ENCODE measurements around the gene SH3TC1. TPM values are rescaled to one million over a fixed set of nuclear protein-coding genes. Genes with fewer than 3 reads are reported as not detected.

SH3TC1 gene
- total and polyA plus RNA-seq, 4 donors = 5.5 to 8.6 (median 8.3) TPM

- no peak overlapping the region for H3K4me3 ChIP-seq (ENCODE audit: low read depth, low read length)
- no peaks in the 10 kb centered on the region for H3K9me3 ChIP-seq (ENCODE audit: control insufficient read depth, insufficient read depth, low read length)
- 83% methylated on average over 12 of the region's 22 CpGs for WGBS (ENCODE audit: insufficient coverage)
- no peak for DNase-seq (ENCODE audit: low read depth in 4 of 6, low spot score in 6 of 6)
- peaks cover 4% of the 10 kb centered on the region for H3K36me3 ChIP-seq (ENCODE audit: control insufficient read depth, insufficient read depth, low read length)
- H3K27ac ChIP-seq (ENCODE audit: low read depth, low read length) = no peak overlapping the region
- H3K27me3 ChIP-seq (ENCODE audit: control insufficient read depth, insufficient read depth, low read length) = peaks cover 4% of the 10 kb centered on the region
- peaks cover 4% of the 10 kb centered on the region for H3K4me1 ChIP-seq (ENCODE audit: control insufficient read depth, insufficient read depth, low read length)
Measured at GRCh38 chr4:8211737-8212581, 12.9 kb downstream of the SH3TC1 start.

- WGBS (ENCODE audit: insufficient coverage) = 73% methylated on average over 12 of the region's 12 CpGs
- Histone ChIP-seq H3K4me1 (ENCODE audit: control insufficient read depth, insufficient read depth, low read length) (peaks cover 4% of the 10 kb centered on the region), H3K27ac (ENCODE audit: low read depth, low read length) (no peak overlapping the region), H3K4me3 (ENCODE audit: low read depth, low read length) (no peak overlapping the region), H3K36me3 (ENCODE audit: control insufficient read depth, insufficient read depth, low read length) (peaks cover 4% of the 10 kb centered on the region), H3K27me3 (ENCODE audit: control insufficient read depth, insufficient read depth, low read length) (peaks cover 4% of the 10 kb centered on the region), H3K9me3 (ENCODE audit: control insufficient read depth, insufficient read depth, low read length) (no peaks in the 10 kb centered on the region)
- DNase-seq (ENCODE audit: low read depth in 4 of 6, low spot score in 6 of 6) = no peak
Measured at GRCh38 chr4:8212622-8213021, 13.5 kb downstream of the SH3TC1 start.

GRCh38 chr4:8213121-8213520, 14.0 kb downstream of the SH3TC1 start:
- Histone ChIP-seq H3K9me3 (ENCODE audit: control insufficient read depth, insufficient read depth, low read length) (no peaks in the 10 kb centered on the region), H3K4me1 (ENCODE audit: control insufficient read depth, insufficient read depth, low read length) (peaks cover 4% of the 10 kb centered on the region), H3K4me3 (ENCODE audit: low read depth, low read length) (no peak overlapping the region), H3K27ac (ENCODE audit: low read depth, low read length) (no peak overlapping the region), H3K36me3 (ENCODE audit: control insufficient read depth, insufficient read depth, low read length) (peaks cover 4% of the 10 kb centered on the region), H3K27me3 (ENCODE audit: control insufficient read depth, insufficient read depth, low read length) (peaks cover 4% of the 10 kb centered on the region)
- WGBS (ENCODE audit: insufficient coverage) = 79% methylated on average over 7 of the region's 7 CpGs
- no peak for DNase-seq (ENCODE audit: low read depth in 4 of 6, low spot score in 6 of 6)

GRCh38 chr4:8214136-8214535, 15.0 kb downstream of the SH3TC1 start:
- H3K27me3 ChIP-seq (ENCODE audit: control insufficient read depth, insufficient read depth, low read length) = peaks cover 4% of the 10 kb centered on the region
- 80% methylated on average over 13 of the region's 13 CpGs for WGBS (ENCODE audit: insufficient coverage)

GRCh38 chr4:8215001-8215427, 15.9 kb downstream of the SH3TC1 start:
- no peak overlapping the region for H3K4me3 ChIP-seq (ENCODE audit: low read depth, low read length)
- peaks cover 12% of the 10 kb centered on the region for H3K4me1 ChIP-seq (ENCODE audit: control insufficient read depth, insufficient read depth, low read length)
- DNase-seq (ENCODE audit: low read depth in 4 of 6, low spot score in 6 of 6) = peak in 2 of 6 donors; percentile 11 to 41
- H3K27me3 ChIP-seq (ENCODE audit: control insufficient read depth, insufficient read depth, low read length) = peaks cover 4% of the 10 kb centered on the region
- WGBS (ENCODE audit: insufficient coverage) = 52% methylated on average over 12 of the region's 12 CpGs
- H3K27ac ChIP-seq (ENCODE audit: low read depth, low read length) = no peak overlapping the region
- no peaks in the 10 kb centered on the region for H3K9me3 ChIP-seq (ENCODE audit: control insufficient read depth, insufficient read depth, low read length)
- peaks cover 9% of the 10 kb centered on the region for H3K36me3 ChIP-seq (ENCODE audit: control insufficient read depth, insufficient read depth, low read length)

More at GRCh38 chr4:8214136-8214535, 15.0 kb downstream of the SH3TC1 start:
- Histone ChIP-seq H3K4me1 (ENCODE audit: control insufficient read depth, insufficient read depth, low read length) (peaks cover 12% of the 10 kb centered on the region), H3K9me3 (ENCODE audit: control insufficient read depth, insufficient read depth, low read length) (no peaks in the 10 kb centered on the region), H3K36me3 (ENCODE audit: control insufficient read depth, insufficient read depth, low read length) (peaks cover 4% of the 10 kb centered on the region), H3K4me3 (ENCODE audit: low read depth, low read length) (no peak overlapping the region), H3K27ac (ENCODE audit: low read depth, low read length) (no peak overlapping the region)
- no peak for DNase-seq (ENCODE audit: low read depth in 4 of 6, low spot score in 6 of 6)

DNA sequence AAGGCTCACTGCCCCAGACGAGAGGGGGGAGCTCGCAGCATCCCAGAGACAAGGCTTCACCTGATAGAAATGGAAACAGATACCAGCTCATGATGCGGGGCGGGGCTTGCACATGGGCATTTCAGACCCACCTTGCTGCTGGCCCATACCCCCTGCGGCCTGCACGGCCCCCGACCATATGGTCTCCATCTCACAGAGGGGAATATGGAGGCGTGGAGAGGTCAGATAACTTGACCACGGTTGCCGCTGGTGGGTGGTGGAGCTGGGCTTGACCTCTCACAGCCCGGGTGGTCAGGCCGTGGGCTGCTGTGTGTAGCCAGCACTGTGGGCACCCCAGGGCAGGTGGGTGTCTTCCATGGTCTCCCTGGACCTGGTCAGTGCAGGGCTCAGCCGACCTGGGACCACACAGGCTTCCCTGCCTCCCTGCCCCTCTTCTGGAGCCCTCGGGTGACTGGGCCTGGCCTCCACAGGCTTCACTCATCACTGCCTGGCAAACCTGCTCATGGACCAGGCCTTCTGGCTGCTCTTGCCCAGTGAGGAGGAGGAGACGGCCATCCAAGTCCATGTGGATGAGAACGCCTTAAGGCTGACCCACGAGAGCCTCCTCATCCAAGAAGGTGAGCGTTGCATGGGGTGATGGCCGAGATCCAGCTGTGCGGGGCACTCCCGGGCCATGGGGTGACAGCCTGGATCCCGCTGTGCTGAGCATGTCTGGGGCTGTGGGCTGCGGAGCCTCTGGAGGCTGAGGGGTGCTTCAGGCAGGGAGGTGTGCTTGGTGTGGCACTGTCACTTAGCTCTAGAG, 16.8 kb downstream of the SH3TC1 start:
- Histone ChIP-seq H3K4me1 (ENCODE audit: control insufficient read depth, insufficient read depth, low read length) (peaks cover 12% of the 10 kb centered on the region), H3K36me3 (ENCODE audit: control insufficient read depth, insufficient read depth, low read length) (peaks cover 11% of the 10 kb centered on the region), H3K27me3 (ENCODE audit: control insufficient read depth, insufficient read depth, low read length) (peaks cover 4% of the 10 kb centered on the region), H3K9me3 (ENCODE audit: control insufficient read depth, insufficient read depth, low read length) (no peaks in the 10 kb centered on the region), H3K4me3 (ENCODE audit: low read depth, low read length) (no peak overlapping the region), H3K27ac (ENCODE audit: low read depth, low read length) (no peak overlapping the region)
- DNase-seq (ENCODE audit: low read depth in 4 of 6, low spot score in 6 of 6) = no peak
- WGBS (ENCODE audit: insufficient coverage) = 93% methylated on average over 19 of the region's 23 CpGs

- peaks cover 1% of the 10 kb centered on the region for H3K27me3 ChIP-seq (ENCODE audit: control insufficient read depth, insufficient read depth, low read length)
- H3K4me1 ChIP-seq (ENCODE audit: control insufficient read depth, insufficient read depth, low read length) = peaks cover 12% of the 10 kb centered on the region
- no peaks in the 10 kb centered on the region for H3K9me3 ChIP-seq (ENCODE audit: control insufficient read depth, insufficient read depth, low read length)
- no peak for DNase-seq (ENCODE audit: low read depth in 4 of 6, low spot score in 6 of 6)
- no peak overlapping the region for H3K4me3 ChIP-seq (ENCODE audit: low read depth, low read length)
- H3K27ac ChIP-seq (ENCODE audit: low read depth, low read length) = no peak overlapping the region
- peaks cover 11% of the 10 kb centered on the region for H3K36me3 ChIP-seq (ENCODE audit: control insufficient read depth, insufficient read depth, low read length)
- whole genome bisulfite sequencing (ENCODE audit: insufficient coverage) = 75% methylated on average over 28 of the region's 28 CpGs
Measured at GRCh38 chr4:8216443-8217245, 17.6 kb downstream of the SH3TC1 start.

- H3K4me3 ChIP-seq (ENCODE audit: low read depth, low read length) = no peak overlapping the region
- H3K27ac ChIP-seq (ENCODE audit: low read depth, low read length) = no peak overlapping the region
- H3K9me3 ChIP-seq (ENCODE audit: control insufficient read depth, insufficient read depth, low read length) = peaks cover 2% of the 10 kb centered on the region
- 72% methylated on average over 6 of the region's 6 CpGs for WGBS (ENCODE audit: insufficient coverage)
- H3K27me3 ChIP-seq (ENCODE audit: control insufficient read depth, insufficient read depth, low read length) = no peaks in the 10 kb centered on the region
- H3K4me1 ChIP-seq (ENCODE audit: control insufficient read depth, insufficient read depth, low read length) = peaks cover 12% of the 10 kb centered on the region
- DNase-seq (ENCODE audit: low read depth in 4 of 6, low spot score in 6 of 6) = no peak
- peaks cover 11% of the 10 kb centered on the region for H3K36me3 ChIP-seq (ENCODE audit: control insufficient read depth, insufficient read depth, low read length)
Measured at GRCh38 chr4:8217246-8217511, 18.1 kb downstream of the SH3TC1 start.

DNA sequence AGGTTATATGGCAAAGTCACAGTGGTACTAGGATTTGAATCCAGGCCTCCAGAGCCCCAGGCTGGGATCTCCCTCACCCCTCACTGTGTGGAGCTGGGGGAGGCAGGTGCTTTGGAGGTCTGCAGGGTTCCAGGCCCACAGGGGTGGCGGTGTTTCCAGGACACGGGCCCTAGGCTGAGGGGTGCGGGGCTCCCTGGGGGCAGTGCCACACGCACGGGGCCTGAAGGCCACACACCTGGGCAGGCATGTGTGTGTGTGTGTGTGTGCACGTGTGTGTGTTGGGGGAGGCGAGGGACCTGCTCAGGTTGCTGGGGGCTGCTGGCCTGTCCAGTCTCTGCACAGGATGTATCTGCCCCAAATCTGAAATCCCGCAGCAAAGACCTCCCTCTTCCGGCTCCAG, 18.8 kb downstream of the SH3TC1 start:
- WGBS (ENCODE audit: insufficient coverage) = 90% methylated on average over 9 of the region's 9 CpGs
- Histone ChIP-seq H3K36me3 (ENCODE audit: control insufficient read depth, insufficient read depth, low read length) (peaks cover 11% of the 10 kb centered on the region), H3K4me3 (ENCODE audit: low read depth, low read length) (no peak overlapping the region), H3K9me3 (ENCODE audit: control insufficient read depth, insufficient read depth, low read length) (peaks cover 2% of the 10 kb centered on the region), H3K27me3 (ENCODE audit: control insufficient read depth, insufficient read depth, low read length) (no peaks in the 10 kb centered on the region), H3K4me1 (ENCODE audit: control insufficient read depth, insufficient read depth, low read length) (peaks cover 12% of the 10 kb centered on the region), H3K27ac (ENCODE audit: low read depth, low read length) (no peak overlapping the region)
- no peak for DNase-seq (ENCODE audit: low read depth in 4 of 6, low spot score in 6 of 6)

Data from spinal cord (tissue), 10 donors.